ENCODE data around the gene CREBBP.

Gene CREBBP

GRCh38 chr16:3881499-3881990 lies 1.0 kb upstream of the CREBBP start:
- Histone ChIP-seq H3K9me3 (ENCODE audit: severe bottlenecking) (no peaks in the 10 kb centered on the region), H3K36me3 (ENCODE audit: low read depth) (peaks cover 10% of the 10 kb centered on the region; the same call in 1 of the 2 replicates), H3K4me3 (ENCODE audit: severe bottlenecking) (peak overlapping the region; percentile 98), H3K27me3 (ENCODE audit: insufficient read depth, poor library complexity, severe bottlenecking) (no peaks in the 10 kb centered on the region), H3K4me1 (ENCODE audit: insufficient read depth, poor library complexity, severe bottlenecking) (no peaks in the 10 kb centered on the region), H3K27ac (ENCODE audit: poor library complexity, severe bottlenecking) (no peak overlapping the region)
- no peak for ATAC-seq (ENCODE audit: low read depth)
- DNase-seq (ENCODE audit: low spot score): peak; percentile 48
- TF ChIP-seq CTCF (IDR thresholded peaks at IDR 0.05; ENCODE audit: poor library complexity, severe bottlenecking): no peak

GRCh38 chr16:3879887-3880564 lies 487 bp downstream of the CREBBP start:
- Histone ChIP-seq H3K27me3 (ENCODE audit: insufficient read depth, poor library complexity, severe bottlenecking) (no peaks in the 10 kb centered on the region), H3K27ac (ENCODE audit: poor library complexity, severe bottlenecking) (peak overlapping the region; percentile 36), H3K9me3 (ENCODE audit: severe bottlenecking) (no peaks in the 10 kb centered on the region), H3K36me3 (ENCODE audit: low read depth) (peaks cover 10% of the 10 kb centered on the region; the same call in 1 of the 2 replicates), H3K4me1 (ENCODE audit: insufficient read depth, poor library complexity, severe bottlenecking) (no peaks in the 10 kb centered on the region), H3K4me3 (ENCODE audit: severe bottlenecking) (peak overlapping the region; percentile 98)
- peak; percentile 52 for ATAC-seq (ENCODE audit: low read depth)
- peak; percentile 69 for TF ChIP-seq CTCF (IDR thresholded peaks at IDR 0.05; ENCODE audit: poor library complexity, severe bottlenecking)
- DNase-seq (ENCODE audit: low spot score): peak; percentile 61

GRCh38 chr16:3879258-3879886 lies 1.1 kb downstream of the CREBBP start:
- peak; percentile 26; the same call in 2 of the 3 replicates for ATAC-seq (ENCODE audit: low read depth)
- H3K27me3 ChIP-seq (ENCODE audit: insufficient read depth, poor library complexity, severe bottlenecking): no peaks in the 10 kb centered on the region
- H3K4me1 ChIP-seq (ENCODE audit: insufficient read depth, poor library complexity, severe bottlenecking): no peaks in the 10 kb centered on the region
- no peak for TF ChIP-seq CTCF (IDR thresholded peaks at IDR 0.05; ENCODE audit: poor library complexity, severe bottlenecking)
- peak; percentile 59 for DNase-seq (ENCODE audit: low spot score)
- H3K27ac ChIP-seq (ENCODE audit: poor library complexity, severe bottlenecking): peak overlapping the region; percentile 36
- H3K4me3 ChIP-seq (ENCODE audit: severe bottlenecking): peak overlapping the region; percentile 98
- no peaks in the 10 kb centered on the region for H3K9me3 ChIP-seq (ENCODE audit: severe bottlenecking)
- H3K36me3 ChIP-seq (ENCODE audit: low read depth): peaks cover 10% of the 10 kb centered on the region; the same call in 1 of the 2 replicates

GRCh38 chr16:3878610-3879009 lies 1.9 kb downstream of the CREBBP start:
- TF ChIP-seq CTCF (IDR thresholded peaks at IDR 0.05; ENCODE audit: poor library complexity, severe bottlenecking): no peak
- H3K27me3 ChIP-seq (ENCODE audit: insufficient read depth, poor library complexity, severe bottlenecking): no peaks in the 10 kb centered on the region
- no peaks in the 10 kb centered on the region for H3K4me1 ChIP-seq (ENCODE audit: insufficient read depth, poor library complexity, severe bottlenecking)
- H3K4me3 ChIP-seq (ENCODE audit: severe bottlenecking): peak overlapping the region; percentile 98
- H3K27ac ChIP-seq (ENCODE audit: poor library complexity, severe bottlenecking): no peak overlapping the region
- H3K9me3 ChIP-seq (ENCODE audit: severe bottlenecking): no peaks in the 10 kb centered on the region
- H3K36me3 ChIP-seq (ENCODE audit: low read depth): peaks cover 10% of the 10 kb centered on the region; the same call in 1 of the 2 replicates
- ATAC-seq (ENCODE audit: low read depth) (no peak), DNase-seq (ENCODE audit: low spot score) (peak; percentile 2)

Measured in RWPE2 (cell line).